ENCODE measurements around the gene MYOT.

DNA sequence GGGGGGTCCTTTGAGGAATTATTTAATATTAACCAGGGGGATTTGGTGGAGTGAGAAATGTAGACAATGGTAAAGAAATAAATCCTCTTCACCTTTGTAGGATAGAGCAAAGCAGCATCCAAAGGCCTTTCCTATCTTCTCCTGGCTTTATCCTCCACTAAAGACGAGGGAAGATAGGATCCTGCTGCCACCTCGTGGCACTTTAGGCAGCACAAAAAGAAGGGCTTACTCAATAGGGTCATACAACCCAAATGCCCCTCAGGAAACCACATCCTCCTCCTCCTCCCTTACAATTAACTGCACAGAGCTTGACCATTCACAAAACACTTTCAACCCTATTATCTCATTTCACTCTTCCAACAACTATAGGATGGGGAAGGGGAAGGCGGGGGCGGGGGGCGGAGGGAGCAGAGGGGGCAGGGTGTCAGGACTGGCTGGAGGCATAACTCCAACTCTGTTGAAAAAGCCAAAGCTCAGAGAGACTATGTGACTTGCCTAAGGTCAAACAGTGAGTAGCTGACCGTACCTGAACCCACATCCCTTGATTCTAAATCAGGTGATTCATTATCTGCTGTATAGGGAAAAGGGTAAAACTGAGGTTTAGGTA, 45.4 kb upstream of the MYOT start:
- TF ChIP-seq POLR2A (IDR thresholded peaks at IDR 0.05; ENCODE audit: extremely low read depth, insufficient read length) = no peak
- TF ChIP-seq, protein P1, sequence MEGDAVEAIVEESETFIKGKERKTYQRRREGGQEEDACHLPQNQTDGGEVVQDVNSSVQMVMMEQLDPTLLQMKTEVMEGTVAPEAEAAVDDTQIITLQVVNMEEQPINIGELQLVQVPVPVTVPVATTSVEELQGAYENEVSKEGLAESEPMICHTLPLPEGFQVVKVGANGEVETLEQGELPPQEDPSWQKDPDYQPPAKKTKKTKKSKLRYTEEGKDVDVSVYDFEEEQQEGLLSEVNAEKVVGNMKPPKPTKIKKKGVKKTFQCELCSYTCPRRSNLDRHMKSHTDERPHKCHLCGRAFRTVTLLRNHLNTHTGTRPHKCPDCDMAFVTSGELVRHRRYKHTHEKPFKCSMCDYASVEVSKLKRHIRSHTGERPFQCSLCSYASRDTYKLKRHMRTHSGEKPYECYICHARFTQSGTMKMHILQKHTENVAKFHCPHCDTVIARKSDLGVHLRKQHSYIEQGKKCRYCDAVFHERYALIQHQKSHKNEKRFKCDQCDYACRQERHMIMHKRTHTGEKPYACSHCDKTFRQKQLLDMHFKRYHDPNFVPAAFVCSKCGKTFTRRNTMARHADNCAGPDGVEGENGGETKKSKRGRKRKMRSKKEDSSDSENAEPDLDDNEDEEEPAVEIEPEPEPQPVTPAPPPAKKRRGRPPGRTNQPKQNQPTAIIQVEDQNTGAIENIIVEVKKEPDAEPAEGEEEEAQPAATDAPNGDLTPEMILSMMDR (IDR thresholded peaks at IDR 0.05; ENCODE audit: low read depth, low read length) = peak; percentile 75
- TF ChIP-seq, protein P2, sequence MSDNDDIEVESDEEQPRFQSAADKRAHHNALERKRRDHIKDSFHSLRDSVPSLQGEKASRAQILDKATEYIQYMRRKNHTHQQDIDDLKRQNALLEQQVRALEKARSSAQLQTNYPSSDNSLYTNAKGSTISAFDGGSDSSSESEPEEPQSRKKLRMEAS (IDR thresholded peaks at IDR 0.05; ENCODE audit: low read depth, low read length) = peak; percentile 55

Data from NB4 (cell line).